OCI-LY3 (cell line): ENCODE results near the gene ADAMTS6.
A peak's percentile ranks its signal among the peaks of the same experiment; 100 is the strongest.

ENCODE experiments used
- H2AFZ ChIP-seq: fragments of 200-600, 300-600 bp; shearing (Covaris generic); 2 replicates; pipeline ENCODE4 v1.6.0; 2014; ENCODE audit warnings: antibody characterized with exemption, low read depth, low read length
- H3K27ac ChIP-seq: fragments of 200-600, 300-600 bp; sonication (generic); 2 replicates; pipeline ENCODE4 v1.5.1; 2014; ENCODE audit warnings: mild to moderate bottlenecking, low read length, moderate library complexity, mixed read lengths
- H3K27me3 ChIP-seq: fragments of 200-600, 300-600 bp; sonication (generic); 2 replicates; pipeline ENCODE4 v1.6.1; 2014; ENCODE audit warnings: low read depth, low read length, mixed read lengths
- H3K36me3 ChIP-seq: fragments of 200-600, 300-600 bp; sonication (generic); replicated peaks from 2 replicates; pipeline ENCODE3; 2014; ENCODE audit warnings: low read depth, low read length, mixed read lengths
- H3K4me1 ChIP-seq: fragments of 300-600, 200-600 bp; sonication (generic); 2 replicates; pipeline ENCODE4 v1.6.1; 2014; ENCODE audit warnings: low read length, mixed read lengths
- H3K4me2 ChIP-seq: fragments of 200-600, 300-600 bp; sonication (generic); 2 replicates; pipeline ENCODE4 v1.6.1; 2014; ENCODE audit warnings: low read length, mixed read lengths
- H3K4me3 ChIP-seq: fragments of 300-600, 200-600 bp; sonication (generic); 2 replicates; pipeline ENCODE4 v1.5.1; 2014; ENCODE audit warnings: antibody characterized with exemption, mild to moderate bottlenecking, low read length, moderate library complexity
- H3K79me2 ChIP-seq: fragments of 300-600, 200-600 bp; shearing (Covaris generic); 2 replicates; pipeline ENCODE4 v1.6.1; 2014; ENCODE audit warnings: mild to moderate bottlenecking, low read length, mixed read lengths
- H3K9ac ChIP-seq: fragments of 300-600, 200-600 bp; shearing (Covaris generic); 2 replicates; pipeline ENCODE4 v1.6.0; 2014; ENCODE audit warnings: mild to moderate bottlenecking, low read length, moderate library complexity
- H3K9me3 ChIP-seq: fragments of 200-600, 300-600 bp; shearing (Covaris generic); 2 replicates; pipeline ENCODE4 v1.6.1; 2014; ENCODE audit warnings: low read length, mixed read lengths; ENCODE audit not compliant: insufficient read depth
- H4K20me1 ChIP-seq: fragments of 200-600, 300-600 bp; sonication (generic); 2 replicates; pipeline ENCODE4 v1.6.1; 2016; ENCODE audit warnings: low read length, mixed read lengths; ENCODE audit not compliant: insufficient read depth
- CTCF ChIP-seq: fragments of 200-600, 300-600 bp; sonication (generic); IDR thresholded peaks from 2 replicates; pipeline ENCODE4 v1.5.1; 2014; ENCODE audit warnings: antibody characterized with exemption, low read length, low read depth
- EZH2phosphoT487 ChIP-seq: fragments of 200-600 bp; shearing (Covaris generic); IDR thresholded peaks from 2 replicates; pipeline ENCODE4 v1.6.1; 2018; ENCODE audit warnings: antibody characterized with exemption, mixed run types, low read depth

The ADAMTS6 gene

DNA sequence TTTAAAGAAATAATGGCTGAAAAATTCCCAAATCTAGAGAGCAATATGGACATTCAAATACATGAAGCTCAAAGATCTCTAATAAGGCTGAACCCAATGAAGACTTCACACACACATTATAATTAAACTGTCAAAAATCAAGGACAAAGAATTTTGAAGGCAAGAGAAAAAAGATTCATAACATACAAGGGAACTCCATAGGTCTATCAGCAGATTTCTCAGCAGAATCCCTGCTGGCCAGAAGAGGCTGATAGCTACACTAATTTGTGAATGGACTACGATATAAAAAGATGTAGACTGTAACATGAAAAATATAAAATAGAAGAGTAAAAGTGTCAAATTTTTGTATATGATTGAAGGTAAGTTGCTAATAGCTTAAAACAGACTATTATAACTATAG is 251.9 kb downstream of the ADAMTS6 start:
- Histone ChIP-seq H2AFZ (no peak overlapping the region), H3K4me2 (no peak overlapping the region), H3K36me3 (no peaks in the 10 kb centered on the region), H3K9ac (no peak overlapping the region), H3K27me3 (no peaks in the 10 kb centered on the region), H3K4me1 (no peaks in the 10 kb centered on the region), H3K9me3 (no peaks in the 10 kb centered on the region), H3K4me3 (no peak overlapping the region), H3K79me2 (no peaks in the 10 kb centered on the region), H3K27ac (no peak overlapping the region), H4K20me1 (no peaks in the 10 kb centered on the region)
- TF ChIP-seq CTCF = no peak
- TF ChIP-seq EZH2phosphoT487 = no peak

DNA sequence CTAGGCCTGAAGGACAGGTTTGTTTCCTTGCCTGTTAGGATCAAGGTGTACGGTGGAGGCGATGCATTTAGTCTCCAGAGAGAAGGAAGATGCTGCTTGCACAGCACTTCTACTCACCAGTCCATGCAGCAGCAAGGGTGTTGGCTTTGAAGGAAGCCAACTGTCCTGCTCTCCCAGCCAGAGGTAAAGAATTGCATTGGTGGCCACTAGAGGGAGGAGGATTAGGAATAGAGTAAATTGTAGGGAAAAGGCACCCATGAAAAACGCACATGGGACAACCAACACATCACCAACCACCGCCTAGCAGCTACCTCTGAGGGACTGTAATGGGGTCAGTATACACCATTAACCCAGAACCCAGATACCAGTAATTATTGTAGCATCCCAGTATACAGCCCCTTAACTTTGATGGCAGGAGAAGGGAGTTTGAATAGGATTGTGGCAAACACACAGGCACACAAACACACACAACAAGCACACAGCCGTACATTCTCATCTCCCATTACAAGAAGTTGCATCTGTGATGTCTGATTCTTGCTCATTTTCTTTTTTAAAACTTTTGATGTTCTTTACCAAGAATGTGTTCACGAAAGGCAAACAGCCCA is 267.7 kb downstream of the ADAMTS6 start:
- Histone ChIP-seq H3K4me3 (no peak overlapping the region), H3K27me3 (no peaks in the 10 kb centered on the region), H3K9ac (no peak overlapping the region), H3K4me1 (no peaks in the 10 kb centered on the region), H3K27ac (no peak overlapping the region), H3K4me2 (no peak overlapping the region), H4K20me1 (no peaks in the 10 kb centered on the region), H2AFZ (no peak overlapping the region), H3K79me2 (no peaks in the 10 kb centered on the region), H3K9me3 (no peaks in the 10 kb centered on the region), H3K36me3 (no peaks in the 10 kb centered on the region)
- TF ChIP-seq EZH2phosphoT487 (no peak), CTCF (peak; percentile 23)

DNA sequence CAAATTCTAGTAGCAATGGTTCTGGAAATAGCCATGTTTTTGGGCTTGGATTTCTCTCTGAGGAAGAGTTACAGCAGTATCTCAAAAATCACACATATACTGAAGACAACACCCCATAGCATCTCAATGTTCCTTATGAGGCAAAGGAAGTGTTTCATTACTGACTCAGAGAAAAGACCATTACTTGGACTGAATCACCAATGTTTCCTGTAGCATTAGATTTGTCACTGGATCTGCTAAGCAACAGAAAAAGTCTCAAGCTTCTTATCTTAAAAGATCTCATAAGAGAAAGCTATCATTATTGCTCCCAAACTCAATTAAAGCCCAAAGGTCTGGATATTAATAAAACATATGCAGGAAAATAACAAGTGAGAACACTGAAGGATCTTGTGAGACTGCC is 272.4 kb downstream of the ADAMTS6 start:
- Histone ChIP-seq H3K79me2 (no peaks in the 10 kb centered on the region), H3K27me3 (no peaks in the 10 kb centered on the region), H3K4me2 (no peak overlapping the region), H3K27ac (no peak overlapping the region), H3K36me3 (no peaks in the 10 kb centered on the region), H3K4me3 (no peak overlapping the region), H4K20me1 (no peaks in the 10 kb centered on the region), H3K9me3 (no peaks in the 10 kb centered on the region), H3K4me1 (no peaks in the 10 kb centered on the region), H3K9ac (no peak overlapping the region), H2AFZ (no peak overlapping the region)
- TF ChIP-seq CTCF (no peak), EZH2phosphoT487 (no peak)

GRCh38 chr5:65204966-65205365 is 276.8 kb downstream of the ADAMTS6 start:
- no peaks in the 10 kb centered on the region for H3K27me3 ChIP-seq
- no peak overlapping the region for H3K4me2 ChIP-seq
- H3K36me3 ChIP-seq = no peaks in the 10 kb centered on the region
- H2AFZ ChIP-seq = no peak overlapping the region
- H3K9ac ChIP-seq = no peak overlapping the region
- H3K27ac ChIP-seq = no peak overlapping the region
- no peaks in the 10 kb centered on the region for H4K20me1 ChIP-seq
- H3K4me1 ChIP-seq = no peaks in the 10 kb centered on the region
- no peaks in the 10 kb centered on the region for H3K79me2 ChIP-seq
- no peak overlapping the region for H3K4me3 ChIP-seq
- H3K9me3 ChIP-seq = no peaks in the 10 kb centered on the region
- TF ChIP-seq CTCF (no peak), EZH2phosphoT487 (no peak)
